ENCODE measurements around the gene ST7L. TPM values are rescaled to one million over a fixed set of nuclear protein-coding genes. Genes with fewer than 3 reads are reported as not detected.

ST7L gene
- total RNA-seq, 1 experiment from 2014 or later = 18.0 TPM

- TF ChIP-seq FOXJ3 (CRISPR knock-in tag; IDR thresholded peaks at IDR 0.05; ENCODE audit: borderline replicate concordance) (no peak), GABPB1 (CRISPR knock-in tag; IDR thresholded peaks at IDR 0.05) (no peak), PREB (CRISPR knock-in tag; IDR thresholded peaks at IDR 0.05; ENCODE audit: borderline replicate concordance) (no peak), PRDM15 (CRISPR knock-in tag; IDR thresholded peaks at IDR 0.05) (no peak), FOXP4 (CRISPR knock-in tag; IDR thresholded peaks at IDR 0.05) (no peak), ZBTB21 (CRISPR knock-in tag; IDR thresholded peaks at IDR 0.05; ENCODE audit: borderline replicate concordance) (no peak), HMGA2 (CRISPR knock-in tag; IDR thresholded peaks at IDR 0.05) (no peak), SMAD4 (CRISPR knock-in tag; IDR thresholded peaks at IDR 0.05) (no peak), ATF6 (CRISPR knock-in tag; IDR thresholded peaks at IDR 0.05) (no peak), ZNF425 (CRISPR knock-in tag; conservative IDR thresholded peaks at IDR 0.05) (no peak), TP53 (CRISPR knock-in tag; IDR thresholded peaks at IDR 0.05) (no peak), IRF2 (CRISPR knock-in tag; IDR thresholded peaks at IDR 0.05; ENCODE audit: borderline replicate concordance, low read depth) (no peak), RORB (CRISPR knock-in tag; IDR thresholded peaks at IDR 0.05) (no peak), NFYB (CRISPR knock-in tag; conservative IDR thresholded peaks at IDR 0.05; ENCODE audit: low read depth) (no peak)
- TF ChIP-seq, protein P1, sequence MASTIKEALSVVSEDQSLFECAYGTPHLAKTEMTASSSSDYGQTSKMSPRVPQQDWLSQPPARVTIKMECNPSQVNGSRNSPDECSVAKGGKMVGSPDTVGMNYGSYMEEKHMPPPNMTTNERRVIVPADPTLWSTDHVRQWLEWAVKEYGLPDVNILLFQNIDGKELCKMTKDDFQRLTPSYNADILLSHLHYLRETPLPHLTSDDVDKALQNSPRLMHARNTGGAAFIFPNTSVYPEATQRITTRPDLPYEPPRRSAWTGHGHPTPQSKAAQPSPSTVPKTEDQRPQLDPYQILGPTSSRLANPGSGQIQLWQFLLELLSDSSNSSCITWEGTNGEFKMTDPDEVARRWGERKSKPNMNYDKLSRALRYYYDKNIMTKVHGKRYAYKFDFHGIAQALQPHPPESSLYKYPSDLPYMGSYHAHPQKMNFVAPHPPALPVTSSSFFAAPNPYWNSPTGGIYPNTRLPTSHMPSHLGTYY (CRISPR knock-in tag; IDR thresholded peaks at IDR 0.05) = no peak
- TF ChIP-seq, protein P2, sequence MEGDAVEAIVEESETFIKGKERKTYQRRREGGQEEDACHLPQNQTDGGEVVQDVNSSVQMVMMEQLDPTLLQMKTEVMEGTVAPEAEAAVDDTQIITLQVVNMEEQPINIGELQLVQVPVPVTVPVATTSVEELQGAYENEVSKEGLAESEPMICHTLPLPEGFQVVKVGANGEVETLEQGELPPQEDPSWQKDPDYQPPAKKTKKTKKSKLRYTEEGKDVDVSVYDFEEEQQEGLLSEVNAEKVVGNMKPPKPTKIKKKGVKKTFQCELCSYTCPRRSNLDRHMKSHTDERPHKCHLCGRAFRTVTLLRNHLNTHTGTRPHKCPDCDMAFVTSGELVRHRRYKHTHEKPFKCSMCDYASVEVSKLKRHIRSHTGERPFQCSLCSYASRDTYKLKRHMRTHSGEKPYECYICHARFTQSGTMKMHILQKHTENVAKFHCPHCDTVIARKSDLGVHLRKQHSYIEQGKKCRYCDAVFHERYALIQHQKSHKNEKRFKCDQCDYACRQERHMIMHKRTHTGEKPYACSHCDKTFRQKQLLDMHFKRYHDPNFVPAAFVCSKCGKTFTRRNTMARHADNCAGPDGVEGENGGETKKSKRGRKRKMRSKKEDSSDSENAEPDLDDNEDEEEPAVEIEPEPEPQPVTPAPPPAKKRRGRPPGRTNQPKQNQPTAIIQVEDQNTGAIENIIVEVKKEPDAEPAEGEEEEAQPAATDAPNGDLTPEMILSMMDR (IDR thresholded peaks at IDR 0.05) = no peak
- TF ChIP-seq, protein P3, sequence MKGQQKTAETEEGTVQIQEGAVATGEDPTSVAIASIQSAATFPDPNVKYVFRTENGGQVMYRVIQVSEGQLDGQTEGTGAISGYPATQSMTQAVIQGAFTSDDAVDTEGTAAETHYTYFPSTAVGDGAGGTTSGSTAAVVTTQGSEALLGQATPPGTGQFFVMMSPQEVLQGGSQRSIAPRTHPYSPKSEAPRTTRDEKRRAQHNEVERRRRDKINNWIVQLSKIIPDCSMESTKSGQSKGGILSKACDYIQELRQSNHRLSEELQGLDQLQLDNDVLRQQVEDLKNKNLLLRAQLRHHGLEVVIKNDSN (CRISPR knock-in tag; IDR thresholded peaks at IDR 0.05) = no peak
- Mint-ChIP-seq H3K9me3 (no peaks in the 10 kb centered on the region), H3K4me3 (no peak overlapping the region), H3K4me1 (no peaks in the 10 kb centered on the region), H3K27me3 (ENCODE audit: low read depth) (no peaks in the 10 kb centered on the region), H3K36me3 (peaks cover 12% of the 10 kb centered on the region), H3K27ac (no peak overlapping the region)
- DNase-seq (ENCODE audit: low spot score) (no peak), ATAC-seq (no peak)
- ChIA-PET CTCF (no interaction called here), POLR2A (no interaction called here)
Observed at GRCh38 chr1:112599477-112599876, 19.5 kb downstream of the ST7L start.

All from WTC11 (cell line).